Right lobe of liver (tissue), 4 donors: ENCODE data around the gene MCC.

Experiments used
- CTCF ChIP-seq, 4 donors: fragments of 200-600 bp in 3 of 4; fragments of 450-650 bp in 1 of 4; IDR thresholded peaks; one replicate each; pipeline versions ENCODE4 v1.5.1 to v1.8.0; 2016 to 2022; ENCODE audit warnings: antibody characterized with exemption in 4 of 4, mild to moderate bottlenecking in 2 of 4
- POLR2A ChIP-seq: fragments of 450-650 bp; IDR thresholded peaks from one replicate; pipeline ENCODE4 v1.6.1; 2017; ENCODE audit warnings: antibody characterized with exemption, mild to moderate bottlenecking
- donor health status: DM: no; HTN: no; CAD: no.
- donor health status: DM: no; HTN: no; CAD: no.
- donor health status: DM: no; HTN: yes; CAD: no.

- TF ChIP-seq CTCF (IDR thresholded peaks at IDR 0.05) (no peak), POLR2A (no peak)
These were observed 456.7 kb downstream of the MCC start for GRCh38 chr5:113031557-113031956.
